AG10803 (cell line): ENCODE results near the gene BCL2L14.

Experiments
- DNase-seq: peaks from one replicate; pipeline ENCODE4 v3.0.0; 2010; ENCODE audit warnings: low read depth
- H3K4me3 ChIP-seq: 2 replicates; pipeline ENCODE4 v1.5.1; 2011; ENCODE audit warnings: mild to moderate bottlenecking, low read length, control low read depth
- CTCF ChIP-seq: conservative IDR thresholded peaks from 2 replicates; pipeline ENCODE4 v1.5.1; 2011; ENCODE audit warnings: mild to moderate bottlenecking, low read length, control low read depth, inconsistent platforms

BCL2L14 gene

GRCh38 chr12:12088761-12089160, 18.0 kb downstream of the BCL2L14 start:
- H3K4me3 ChIP-seq: no peak overlapping the region
- no peak for TF ChIP-seq CTCF
- DNase-seq: no peak

- no peak overlapping the region for H3K4me3 ChIP-seq
- DNase-seq: no peak
- no peak for TF ChIP-seq CTCF
Observed at GRCh38 chr12:12091071-12091470, 20.3 kb downstream of the BCL2L14 start.

- no peak for DNase-seq
- TF ChIP-seq CTCF: no peak
- no peak overlapping the region for H3K4me3 ChIP-seq
Observed at GRCh38 chr12:12091977-12092663, 21.4 kb downstream of the BCL2L14 start.

GRCh38 chr12:12094481-12094880, 23.7 kb downstream of the BCL2L14 start:
- no peak for TF ChIP-seq CTCF
- DNase-seq: no peak
- H3K4me3 ChIP-seq: no peak overlapping the region

GRCh38 chr12:12095021-12095420, 24.3 kb downstream of the BCL2L14 start:
- H3K4me3 ChIP-seq: no peak overlapping the region
- DNase-seq: no peak
- TF ChIP-seq CTCF: no peak

- TF ChIP-seq CTCF: no peak
- DNase-seq: no peak
Observed at GRCh38 chr12:12097891-12098690, 27.4 kb downstream of the BCL2L14 start.

GRCh38 chr12:12098691-12099015, 27.9 kb downstream of the BCL2L14 start:
- DNase-seq: no peak
- H3K4me3 ChIP-seq: no peak overlapping the region
- no peak for TF ChIP-seq CTCF

More at GRCh38 chr12:12097891-12098690, 27.4 kb downstream of the BCL2L14 start:
- H3K4me3 ChIP-seq: no peak overlapping the region
